Measurements from ENCODE around the gene TM4SF18. TPM values are rescaled to one million over a fixed set of nuclear protein-coding genes. Genes with fewer than 3 reads are reported as not detected.
"Not testable (repeated sequence)": the region's sequence is repeated elsewhere in the genome, so short reads cannot be mapped to it uniquely, and the experiment has no call there.

The TM4SF18 gene
- total RNA-seq (2014; rRNA removed; shearing (Covaris generic)) = 66.3 and 72.6 TPM in 2 replicates
- polyA plus RNA-seq (2015; cell fraction: cytosol; rRNA removed) = 28.0 and 33.4 TPM in 2 replicates
- polyA plus RNA-seq (2015; cell fraction: nucleus; rRNA removed) = 6.6 and 15.0 TPM in 2 replicates

- in situ Hi-C loops (cut with HindIII; ENCODE audit: low pct_unique_long_range_greater_than_20kb, low sequenced_read_pairs) = no loop called here
- DNase-seq (ENCODE audit: low read depth, low spot score) = peak; percentile 66
Measured at GRCh38 chr3:149333176-149333859, at the start of gene TM4SF18. TM4SF18 (minus strand) TSS chr3:149333636; CDS start chr3:149333382, 254 bp downstream.

DNA sequence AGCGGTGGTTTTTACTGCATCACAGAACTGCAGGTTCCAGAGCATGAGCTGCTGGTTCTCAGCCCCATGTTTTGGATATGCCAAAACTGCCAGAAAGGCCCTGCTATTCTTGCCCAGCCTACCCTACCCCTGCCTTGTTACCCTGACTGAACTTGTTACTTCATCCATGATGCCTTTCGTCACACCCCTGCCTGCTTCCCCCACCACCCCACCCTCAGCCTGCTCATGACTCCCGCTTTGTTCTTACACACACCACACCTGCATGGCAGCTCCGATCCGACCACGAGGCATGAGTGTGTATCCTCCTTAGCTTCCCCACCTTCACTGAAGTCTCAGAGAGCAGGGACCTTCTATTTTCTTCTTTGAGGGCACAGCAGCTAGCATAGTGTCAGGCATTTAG is 49.1 kb upstream of the TM4SF18 start:
- in situ Hi-C loops (cut with HindIII; ENCODE audit: low pct_unique_long_range_greater_than_20kb, low sequenced_read_pairs) = no loop called here
- no peak for DNase-seq (ENCODE audit: low read depth, low spot score)

DNA sequence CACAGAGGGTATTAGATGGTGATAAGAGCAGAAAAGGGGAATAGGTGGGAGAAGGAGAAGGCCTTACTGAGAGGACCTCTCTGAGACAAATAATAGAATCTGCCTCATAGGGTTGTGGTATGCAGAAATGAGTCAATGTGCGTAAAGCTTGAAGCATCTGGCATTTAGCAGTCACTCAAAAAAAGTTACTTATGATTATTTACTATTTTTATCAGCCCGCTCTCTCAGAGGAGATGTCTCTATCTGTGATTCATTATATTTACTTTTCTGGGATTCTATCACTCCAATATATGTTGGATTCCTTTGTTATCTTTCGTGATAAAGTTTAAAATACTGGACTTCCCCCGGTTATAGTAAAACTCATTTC is 48.6 kb upstream of the TM4SF18 start:
- no peak for DNase-seq (ENCODE audit: low read depth, low spot score)
- in situ Hi-C loops (cut with HindIII; ENCODE audit: low pct_unique_long_range_greater_than_20kb, low sequenced_read_pairs) = no loop called here

DNA sequence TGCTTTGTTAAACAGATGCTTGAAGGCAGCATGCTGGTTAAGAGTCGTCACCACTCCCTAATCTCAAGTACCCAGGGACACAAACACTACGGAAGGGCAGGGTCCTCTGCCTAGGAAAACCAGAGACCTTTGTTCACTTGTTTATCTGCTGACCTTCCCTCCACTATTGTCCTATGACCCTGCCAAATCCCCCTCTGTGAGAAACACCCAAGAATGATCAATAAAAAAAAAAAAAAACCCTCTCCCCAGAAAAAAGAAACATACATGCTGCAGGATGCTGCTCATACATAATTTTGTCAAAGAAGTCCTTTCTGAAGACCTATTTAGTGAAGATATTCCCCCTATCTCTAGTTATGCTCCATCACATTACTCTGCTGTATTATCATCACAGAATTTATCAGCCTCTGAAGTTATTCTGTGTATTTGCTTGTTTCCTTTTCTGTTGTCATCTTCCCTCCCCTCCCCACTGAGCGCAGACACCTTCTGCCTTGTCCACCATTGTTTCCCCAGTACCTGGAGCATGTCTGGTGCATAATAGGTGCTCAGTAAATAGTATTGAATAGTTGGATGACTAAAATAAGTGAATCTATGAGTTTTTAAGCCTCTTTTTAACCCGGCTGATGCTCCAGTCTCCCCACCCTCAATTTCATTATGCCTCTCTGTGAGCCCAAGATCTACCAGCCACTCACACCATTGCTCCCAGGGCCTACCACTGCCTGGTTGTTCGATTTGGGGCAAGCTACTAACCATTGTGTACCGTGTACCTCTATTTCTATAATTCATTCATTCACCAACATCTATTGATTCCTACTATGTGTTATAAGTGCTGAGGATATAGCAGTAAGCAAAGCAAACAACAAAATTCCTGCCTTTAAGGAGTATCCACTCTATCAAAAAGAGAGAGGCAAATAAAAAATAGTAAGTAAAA is 48.0 kb upstream of the TM4SF18 start:
- in situ Hi-C loops (cut with HindIII; ENCODE audit: low pct_unique_long_range_greater_than_20kb, low sequenced_read_pairs) = no loop called here
- no peak for DNase-seq (ENCODE audit: low read depth, low spot score)

GRCh38 chr3:149380220-149380619 is 46.8 kb upstream of the TM4SF18 start:
- DNase-seq (ENCODE audit: low read depth, low spot score); in situ Hi-C loops (cut with HindIII; ENCODE audit: low pct_unique_long_range_greater_than_20kb, low sequenced_read_pairs): not testable (repeated sequence)

GRCh38 chr3:149378478-149379309 is 45.3 kb upstream of the TM4SF18 start:
- no peak for DNase-seq (ENCODE audit: low read depth, low spot score)
- in situ Hi-C loops (cut with HindIII; ENCODE audit: low pct_unique_long_range_greater_than_20kb, low sequenced_read_pairs) = no loop called here

DNA sequence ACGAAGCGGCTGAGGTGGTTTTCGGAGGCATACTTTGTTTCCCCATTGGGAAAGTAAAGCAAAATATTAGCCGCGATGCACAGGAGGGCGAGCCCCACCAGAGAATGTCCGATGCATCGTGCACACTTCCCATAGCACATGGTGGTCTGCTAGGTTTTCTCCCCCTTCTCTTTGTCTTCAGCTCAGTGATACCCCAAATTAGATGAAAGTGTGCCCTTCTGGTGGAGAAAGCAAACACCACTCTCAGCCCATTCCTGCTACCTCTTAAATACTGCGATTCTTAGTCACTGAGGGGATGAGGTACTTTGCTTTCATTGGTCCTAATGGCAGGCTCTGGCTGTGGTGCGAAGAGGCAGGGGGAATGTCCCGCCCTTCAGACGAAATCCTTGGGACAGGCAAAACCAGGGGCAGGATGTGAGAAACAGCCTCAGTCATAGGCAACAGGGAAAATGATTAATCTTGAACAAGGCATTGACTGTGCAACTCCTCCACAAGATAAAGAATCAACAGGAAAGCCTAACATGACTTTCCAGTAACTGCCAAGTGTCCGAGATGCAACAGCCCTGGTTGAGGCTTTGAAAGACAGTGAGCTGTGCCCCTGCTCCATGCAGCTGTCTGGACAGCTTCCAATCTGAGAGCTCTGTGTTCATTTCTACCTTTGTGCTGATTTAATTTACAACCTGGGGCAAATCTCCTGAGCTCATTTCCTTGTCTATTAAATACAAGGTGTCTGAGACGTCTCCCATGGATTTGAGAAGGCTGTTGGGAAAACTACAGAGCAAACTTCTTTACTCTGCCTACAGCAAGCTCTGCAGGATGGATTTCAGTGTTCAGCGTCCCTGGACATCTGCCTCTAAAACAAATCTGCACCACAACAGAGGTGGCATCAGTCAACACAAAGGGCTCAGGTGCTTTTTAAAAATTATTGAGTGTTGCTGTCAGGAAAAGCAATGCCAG is 44.2 kb upstream of the TM4SF18 start, which contains the start of gene TM4SF1:
Gene TM4SF1 (minus strand): TSS at position 242 of the 957 bp plus-strand sequence. CDS start 102 bp downstream, at position 140.
- in situ Hi-C loops (cut with HindIII; ENCODE audit: low pct_unique_long_range_greater_than_20kb, low sequenced_read_pairs) = no loop called here
- peak; percentile 87 for DNase-seq (ENCODE audit: low read depth, low spot score)

DNA sequence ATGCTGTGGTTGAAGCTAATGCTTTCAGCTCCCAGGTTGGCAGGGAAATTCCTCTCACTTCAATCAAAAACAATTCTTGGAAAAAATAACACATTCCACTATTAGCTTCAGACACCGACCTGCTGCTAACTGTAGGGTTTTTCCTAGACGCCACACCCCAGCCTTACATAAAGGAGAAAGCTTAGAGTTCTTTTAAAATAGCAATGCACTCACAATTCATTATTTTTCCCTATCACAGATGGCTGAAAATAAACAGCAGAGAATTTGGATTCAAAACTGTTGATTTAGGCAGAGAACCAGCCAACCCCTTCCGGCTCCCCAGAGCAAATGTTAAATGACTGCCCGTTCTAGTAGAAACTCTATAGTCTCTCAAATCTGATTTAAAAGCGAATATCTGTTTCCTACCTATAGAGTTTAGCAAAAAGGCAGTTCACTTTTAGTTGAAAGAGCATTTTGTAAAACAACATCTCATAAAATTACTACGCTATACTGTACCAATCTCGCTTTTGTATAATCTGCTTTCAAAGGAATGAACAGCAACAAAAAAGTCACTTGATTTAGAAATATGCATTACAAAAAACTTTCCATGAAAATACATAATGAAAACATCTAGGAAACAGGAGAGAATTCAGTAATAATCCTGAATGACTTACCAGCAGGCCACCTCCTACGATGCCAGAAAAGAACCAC is 43.4 kb upstream of the TM4SF18 start:
- DNase-seq (ENCODE audit: low read depth, low spot score) = no peak
- in situ Hi-C loops (cut with HindIII; ENCODE audit: low pct_unique_long_range_greater_than_20kb, low sequenced_read_pairs) = no loop called here

GRCh38 chr3:149375501-149376196 is 42.2 kb upstream of the TM4SF18 start:
- in situ Hi-C loops (cut with HindIII; ENCODE audit: low pct_unique_long_range_greater_than_20kb, low sequenced_read_pairs) = no loop called here
- DNase-seq (ENCODE audit: low read depth, low spot score) = no peak

GRCh38 chr3:149374793-149375500 is 41.5 kb upstream of the TM4SF18 start:
- in situ Hi-C loops (cut with HindIII; ENCODE audit: low pct_unique_long_range_greater_than_20kb, low sequenced_read_pairs) = no loop called here

GRCh38 chr3:149374391-149374790 is 41.0 kb upstream of the TM4SF18 start:
- in situ Hi-C loops (cut with HindIII; ENCODE audit: low pct_unique_long_range_greater_than_20kb, low sequenced_read_pairs) = no loop called here
- no peak for DNase-seq (ENCODE audit: low read depth, low spot score)

More at GRCh38 chr3:149374793-149375500, 41.5 kb upstream of the TM4SF18 start:
- DNase-seq (ENCODE audit: low read depth, low spot score) = no peak

DNA sequence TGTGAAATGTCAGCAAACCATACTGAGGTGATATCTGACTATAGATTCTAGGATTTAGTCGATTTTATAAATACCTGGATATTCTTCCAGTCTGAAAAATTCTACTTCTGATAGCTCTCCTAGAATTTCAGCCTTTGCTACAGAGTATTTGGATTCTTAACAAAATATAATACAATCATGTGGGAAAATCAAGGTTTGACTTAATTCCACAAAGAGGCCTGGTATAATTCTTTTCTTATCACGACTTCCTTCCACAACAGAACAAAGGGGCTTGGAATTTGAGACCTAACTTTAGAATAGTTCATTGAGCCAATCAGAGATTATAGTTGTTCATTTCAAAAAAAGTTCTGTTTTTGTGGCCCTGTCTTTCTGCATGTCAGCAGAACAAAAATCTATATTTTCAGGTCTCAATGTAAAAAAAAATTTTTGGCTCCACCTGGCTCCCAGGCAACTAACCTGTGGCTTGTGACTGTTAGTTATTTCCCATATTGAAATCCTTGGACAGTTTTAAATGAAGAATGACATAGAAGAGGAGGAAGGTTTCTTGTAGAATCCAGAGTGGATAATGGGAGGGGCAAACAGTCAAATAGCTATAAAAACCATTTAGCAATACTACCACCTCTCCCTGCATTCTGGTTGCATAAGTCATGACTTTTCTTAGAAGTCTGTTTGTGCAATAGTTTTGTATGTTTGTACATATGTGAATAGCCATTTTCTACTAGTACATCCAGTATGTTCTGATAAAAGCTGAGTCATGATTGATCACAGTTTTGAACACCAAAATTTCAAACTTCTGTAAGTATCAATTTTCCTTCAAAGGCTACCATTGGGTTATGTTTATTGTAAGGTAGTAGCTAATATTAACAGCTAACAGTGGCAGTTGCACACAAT is 40.0 kb upstream of the TM4SF18 start:
- DNase-seq (ENCODE audit: low read depth, low spot score) = no peak
- in situ Hi-C loops (cut with HindIII; ENCODE audit: low pct_unique_long_range_greater_than_20kb, low sequenced_read_pairs) = no loop called here

GRCh38 chr3:149371723-149372114 is 38.3 kb upstream of the TM4SF18 start:
- in situ Hi-C loops (cut with HindIII; ENCODE audit: low pct_unique_long_range_greater_than_20kb, low sequenced_read_pairs) = no loop called here
- DNase-seq (ENCODE audit: low read depth, low spot score) = no peak
